PFSK-1 (cell line): ENCODE results near the gene PKIB.

Experiments
- SIN3A ChIP-seq: IDR thresholded peaks from 2 replicates; pipeline ENCODE4 v1.6.1; 2012; ENCODE audit warnings: mild to moderate bottlenecking, low read length, moderate library complexity, borderline replicate concordance; ENCODE audit not compliant: insufficient read depth
- TAF1 ChIP-seq: IDR thresholded peaks from 2 replicates; pipeline ENCODE4 v1.6.1; 2012; ENCODE audit warnings: low read length, control low read depth, borderline replicate concordance; ENCODE audit not compliant: insufficient read depth
- TF ChIP-seq, protein P1 (sequence below), 2 experiments: IDR thresholded peaks; 2 replicates each; pipeline versions ENCODE4 v1.6.1 to v1.8.0; 2011 to 2012; ENCODE audit warnings: low read depth in 2 of 2, low read length in 2 of 2, control low read depth in 1 of 2, inconsistent platforms in 1 of 2, mild to moderate bottlenecking in 1 of 2, moderate library complexity in 1 of 2; ENCODE audit not compliant: insufficient read depth in 1 of 2

DNA sequence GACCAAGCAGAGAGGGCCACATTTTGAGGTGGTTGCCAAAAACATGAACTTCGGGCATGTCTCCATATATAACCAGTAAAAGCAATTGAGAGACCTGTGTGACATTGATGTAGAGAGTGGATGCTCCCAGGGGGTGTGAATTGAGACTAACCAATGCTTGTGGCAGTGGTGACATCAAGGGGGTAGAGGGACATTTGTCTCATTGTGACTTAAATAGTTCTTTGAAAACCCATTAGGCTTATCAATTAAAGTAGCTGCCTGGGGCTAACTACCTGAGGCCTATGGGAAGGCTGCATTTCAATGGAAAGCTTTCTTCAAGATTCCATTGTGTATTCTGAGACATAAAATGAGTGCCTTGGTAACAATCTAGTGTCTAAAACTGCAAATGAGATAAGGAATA, 87.3 kb downstream of the PKIB start:
- no peak for TF ChIP-seq SIN3A
- TF ChIP-seq, protein P1, sequence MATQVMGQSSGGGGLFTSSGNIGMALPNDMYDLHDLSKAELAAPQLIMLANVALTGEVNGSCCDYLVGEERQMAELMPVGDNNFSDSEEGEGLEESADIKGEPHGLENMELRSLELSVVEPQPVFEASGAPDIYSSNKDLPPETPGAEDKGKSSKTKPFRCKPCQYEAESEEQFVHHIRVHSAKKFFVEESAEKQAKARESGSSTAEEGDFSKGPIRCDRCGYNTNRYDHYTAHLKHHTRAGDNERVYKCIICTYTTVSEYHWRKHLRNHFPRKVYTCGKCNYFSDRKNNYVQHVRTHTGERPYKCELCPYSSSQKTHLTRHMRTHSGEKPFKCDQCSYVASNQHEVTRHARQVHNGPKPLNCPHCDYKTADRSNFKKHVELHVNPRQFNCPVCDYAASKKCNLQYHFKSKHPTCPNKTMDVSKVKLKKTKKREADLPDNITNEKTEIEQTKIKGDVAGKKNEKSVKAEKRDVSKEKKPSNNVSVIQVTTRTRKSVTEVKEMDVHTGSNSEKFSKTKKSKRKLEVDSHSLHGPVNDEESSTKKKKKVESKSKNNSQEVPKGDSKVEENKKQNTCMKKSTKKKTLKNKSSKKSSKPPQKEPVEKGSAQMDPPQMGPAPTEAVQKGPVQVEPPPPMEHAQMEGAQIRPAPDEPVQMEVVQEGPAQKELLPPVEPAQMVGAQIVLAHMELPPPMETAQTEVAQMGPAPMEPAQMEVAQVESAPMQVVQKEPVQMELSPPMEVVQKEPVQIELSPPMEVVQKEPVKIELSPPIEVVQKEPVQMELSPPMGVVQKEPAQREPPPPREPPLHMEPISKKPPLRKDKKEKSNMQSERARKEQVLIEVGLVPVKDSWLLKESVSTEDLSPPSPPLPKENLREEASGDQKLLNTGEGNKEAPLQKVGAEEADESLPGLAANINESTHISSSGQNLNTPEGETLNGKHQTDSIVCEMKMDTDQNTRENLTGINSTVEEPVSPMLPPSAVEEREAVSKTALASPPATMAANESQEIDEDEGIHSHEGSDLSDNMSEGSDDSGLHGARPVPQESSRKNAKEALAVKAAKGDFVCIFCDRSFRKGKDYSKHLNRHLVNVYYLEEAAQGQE (IDR thresholded peaks at IDR 0.05; ENCODE audit: insufficient read depth in 1 of 2, low read depth in 2 of 2, low read length in 2 of 2): no peak
- no peak for TF ChIP-seq TAF1
